D341Med (cell line): ENCODE results near the gene ODC1.

Experiments
- DNase-seq: peaks from one replicate; pipeline ENCODE4 v3.0.0; 2012; ENCODE audit warnings: low spot score

The ODC1 gene

DNA sequence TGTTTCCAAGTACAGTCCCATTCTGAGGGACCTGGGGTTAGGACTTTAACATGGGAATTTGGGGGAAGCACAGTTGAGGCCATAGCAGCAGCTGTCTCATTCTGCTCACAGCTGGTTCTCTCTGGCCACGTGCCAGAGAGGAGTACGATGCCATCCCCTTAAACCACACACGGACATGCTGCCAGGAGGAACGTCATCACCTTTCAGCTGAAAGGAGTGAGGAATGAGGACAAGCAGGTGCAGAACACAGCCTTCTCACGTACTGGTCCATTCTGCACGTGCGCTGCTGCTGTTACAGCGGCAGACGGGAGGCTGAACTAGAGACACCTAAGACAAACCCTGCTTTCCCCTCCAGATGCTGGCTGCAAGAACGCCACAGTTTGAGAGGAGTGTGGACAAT lies 33.5 kb downstream of the ODC1 start:
- DNase-seq: no peak

- no peak for DNase-seq
Observed at GRCh38 chr2:10413991-10414451, 34.1 kb downstream of the ODC1 start.

- no peak for DNase-seq
Observed at GRCh38 chr2:10413503-10413902, 34.6 kb downstream of the ODC1 start.

- DNase-seq: no peak
Observed at GRCh38 chr2:10412380-10412779, 35.7 kb downstream of the ODC1 start.

DNA sequence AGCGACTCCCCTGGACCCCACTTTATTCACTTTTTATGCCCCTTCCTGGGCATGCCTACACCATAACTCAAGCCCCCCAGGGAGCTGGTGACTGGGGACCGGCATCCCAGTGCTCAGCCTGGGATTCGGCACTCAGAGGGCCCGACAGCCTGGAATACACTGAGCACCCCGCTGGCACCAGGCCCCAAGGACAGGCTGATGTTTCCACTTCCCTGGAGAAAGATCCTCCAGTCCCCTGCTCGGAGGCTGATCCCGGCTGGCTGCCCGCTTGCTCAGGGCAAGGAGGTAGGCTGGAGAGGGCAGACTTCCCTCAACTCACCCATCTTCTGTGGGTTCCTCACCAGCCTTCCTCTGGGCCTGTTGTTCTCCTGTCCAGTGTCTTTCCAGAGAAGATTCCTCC lies 36.6 kb downstream of the ODC1 start:
- no peak for DNase-seq

GRCh38 chr2:10410823-10411437 lies 37.2 kb downstream of the ODC1 start:
- no peak for DNase-seq

DNA sequence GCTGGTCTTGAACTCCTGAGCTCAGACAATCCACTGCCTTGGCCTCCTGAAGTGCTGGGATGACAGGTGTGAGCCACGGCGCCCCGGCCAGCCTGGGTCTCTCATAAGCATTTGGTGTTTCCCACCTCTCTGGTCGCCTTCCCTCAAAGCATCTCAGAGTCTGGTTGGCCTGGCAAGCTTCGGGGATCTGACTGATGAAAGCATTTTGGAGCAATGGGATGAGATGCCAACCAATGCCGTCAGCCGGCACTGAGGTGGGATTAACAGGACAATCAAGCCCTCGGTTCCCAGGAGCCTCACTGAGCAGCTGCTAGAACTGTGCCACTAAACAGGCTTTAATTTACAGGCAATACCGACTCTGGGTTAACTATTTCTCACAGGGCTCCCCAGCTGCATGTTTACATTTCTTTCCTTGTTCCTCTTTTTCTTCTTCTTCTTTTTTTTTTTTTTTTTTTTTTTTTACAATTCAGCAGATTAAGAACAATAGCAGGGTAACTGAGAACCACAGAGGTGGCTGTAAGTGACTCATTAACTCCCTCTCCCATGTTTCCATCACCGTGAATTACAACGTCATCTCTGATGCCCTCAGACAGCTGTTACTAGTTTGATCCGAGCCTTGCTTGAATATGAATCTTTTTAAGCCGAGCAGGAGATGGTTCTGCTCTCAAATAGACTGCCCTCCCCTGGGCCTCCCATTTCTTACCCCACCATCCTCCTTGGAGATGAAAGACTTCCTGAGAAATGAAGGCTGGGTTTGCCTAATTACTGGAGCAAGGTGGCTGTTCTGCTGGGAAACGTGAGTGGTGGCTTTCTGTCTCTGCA lies 37.9 kb downstream of the ODC1 start:
- DNase-seq: peak; percentile 71

DNA sequence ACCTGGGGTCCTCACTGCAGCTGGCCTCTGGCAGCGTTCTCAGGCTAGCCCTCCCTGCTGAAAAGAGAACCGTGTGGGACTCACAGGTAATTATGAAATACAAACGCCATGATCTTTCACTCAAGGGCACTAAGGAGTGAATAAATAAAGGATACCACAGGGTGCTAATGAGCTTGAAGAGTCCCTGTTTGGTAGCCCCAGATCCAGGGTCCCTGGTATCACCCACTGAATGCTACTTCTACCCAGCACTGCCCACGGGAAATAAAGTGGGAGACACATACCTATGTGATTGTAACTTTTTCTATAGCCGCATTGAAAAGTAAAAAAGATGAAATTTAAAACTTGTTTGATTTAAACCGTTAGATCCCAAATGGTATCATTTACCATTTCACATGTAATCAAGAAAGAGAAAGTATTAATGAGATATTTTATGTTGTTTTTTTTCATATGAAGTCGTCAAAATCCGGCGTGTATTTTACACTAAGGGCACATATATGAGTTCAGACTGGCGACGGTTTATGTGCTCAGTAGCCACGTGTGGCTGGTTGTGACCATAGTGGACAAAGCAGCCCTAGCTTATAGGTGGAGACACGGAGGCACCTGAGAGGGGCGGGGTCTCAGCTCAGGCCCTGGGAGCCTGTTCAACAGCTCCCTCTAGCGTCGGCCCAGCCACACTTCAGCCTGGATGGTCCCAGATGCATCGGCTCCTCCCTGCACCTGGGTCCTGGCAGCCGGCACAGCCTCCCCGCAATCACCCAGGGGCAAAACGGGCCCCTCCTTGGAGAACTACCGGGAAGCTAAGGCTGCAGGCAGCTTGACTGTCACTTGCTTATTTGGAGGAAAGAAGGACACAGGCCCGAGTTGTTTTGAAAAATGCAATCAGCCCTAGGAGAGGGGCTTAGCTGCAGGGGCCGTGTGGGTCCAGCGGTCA lies 39.2 kb downstream of the ODC1 start:
- DNase-seq: peak; percentile 91

DNA sequence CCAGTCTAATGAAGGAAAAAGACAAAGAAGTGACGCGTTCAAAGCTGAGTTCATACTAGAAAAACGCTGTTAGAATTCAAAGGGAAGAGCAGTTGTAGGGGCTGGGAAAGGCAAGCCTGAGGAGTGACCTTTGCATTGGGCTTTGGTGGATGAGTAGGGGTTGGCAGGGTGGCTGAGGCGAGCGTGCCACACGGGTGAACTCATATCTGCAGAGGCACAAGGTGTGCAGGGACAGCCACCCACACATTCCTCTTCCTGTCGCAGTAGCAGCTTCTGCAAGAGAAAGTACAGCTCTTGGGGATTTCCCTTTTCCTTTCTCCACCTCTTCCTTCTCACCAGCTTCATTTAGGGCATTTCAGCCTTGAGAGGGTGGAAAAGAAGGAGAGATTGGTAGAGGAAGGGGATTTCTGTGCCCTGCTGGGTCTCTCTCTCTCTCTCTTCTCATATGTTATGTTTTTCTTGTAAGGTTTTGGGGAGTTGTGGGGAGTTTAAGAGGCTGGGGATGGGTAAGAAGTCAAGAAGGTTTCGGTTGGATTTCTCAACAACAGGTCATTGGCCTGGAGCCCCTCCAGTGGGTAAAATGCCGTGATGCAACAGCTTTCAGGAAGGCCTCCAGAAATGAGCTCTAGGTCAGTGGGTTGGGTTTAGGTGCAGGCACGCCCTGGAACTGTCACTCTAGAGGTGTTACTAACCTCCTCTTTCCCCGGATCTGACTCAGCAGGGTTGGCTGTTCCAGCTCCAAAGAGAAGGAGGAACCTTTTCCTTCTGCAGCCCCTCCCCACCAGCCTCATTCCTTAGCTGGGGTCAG lies 40.1 kb downstream of the ODC1 start:
- DNase-seq: no peak

- no peak for DNase-seq
Observed at GRCh38 chr2:10407432-10407831, 40.7 kb downstream of the ODC1 start.

GRCh38 chr2:10406491-10407188 lies 41.5 kb downstream of the ODC1 start:
- no peak for DNase-seq

- no peak for DNase-seq
Observed at GRCh38 chr2:10406016-10406415, 42.1 kb downstream of the ODC1 start.

GRCh38 chr2:10405448-10405847 lies 42.7 kb downstream of the ODC1 start:
- DNase-seq: no peak

GRCh38 chr2:10404324-10405143 lies 43.6 kb downstream of the ODC1 start:
- DNase-seq: no peak

GRCh38 chr2:10402653-10403215 lies 45.4 kb downstream of the ODC1 start:
- DNase-seq: no peak

GRCh38 chr2:10402062-10402585 lies 46.0 kb downstream of the ODC1 start:
- DNase-seq: no peak

DNA sequence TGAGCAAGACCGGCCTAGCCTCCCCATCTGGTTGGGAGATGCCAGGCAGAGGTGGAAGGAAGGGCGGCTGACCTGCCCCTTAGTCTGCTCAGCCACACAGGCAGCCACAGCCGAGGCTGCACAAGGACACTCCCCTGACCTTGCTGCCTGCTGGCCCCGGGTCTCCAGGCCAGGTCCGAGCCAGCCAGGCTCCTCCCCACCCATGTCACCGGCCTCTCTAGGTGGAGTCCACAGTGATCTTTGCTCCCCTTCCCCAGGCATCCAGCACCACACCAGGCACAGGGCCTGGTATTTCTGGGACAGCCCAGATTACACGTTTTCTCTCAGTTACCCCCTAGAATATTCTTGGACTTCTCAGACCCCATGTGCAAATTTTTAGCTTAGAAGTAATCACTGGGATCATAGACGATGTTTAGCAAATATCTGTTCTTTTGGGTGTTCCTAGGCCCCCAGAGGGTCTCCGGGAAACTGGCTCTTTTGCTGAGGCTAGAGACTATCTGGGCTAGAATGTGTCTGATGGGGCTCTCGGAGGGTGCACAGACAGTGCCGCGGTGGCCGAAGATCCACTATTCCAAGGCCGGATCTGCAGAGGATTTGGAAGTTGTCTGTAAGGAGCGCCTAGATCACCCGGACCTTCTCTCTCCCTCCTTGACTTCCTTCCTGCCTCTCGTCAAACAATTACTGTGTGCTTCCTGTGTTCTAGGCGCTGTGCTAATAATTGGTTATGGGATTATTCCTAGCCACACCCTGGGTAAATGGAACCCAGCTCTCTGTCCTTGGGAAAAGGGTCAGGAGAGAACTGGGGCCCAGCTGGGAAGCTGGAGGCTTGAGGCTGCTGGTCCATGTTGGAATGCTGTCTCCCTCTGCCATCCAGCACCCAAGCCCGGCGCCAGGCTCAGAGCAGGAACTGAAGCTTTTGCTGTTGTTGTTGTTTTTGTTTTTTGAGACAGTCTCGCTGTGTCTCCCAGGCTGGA lies 46.9 kb downstream of the ODC1 start:
- DNase-seq: no peak

DNA sequence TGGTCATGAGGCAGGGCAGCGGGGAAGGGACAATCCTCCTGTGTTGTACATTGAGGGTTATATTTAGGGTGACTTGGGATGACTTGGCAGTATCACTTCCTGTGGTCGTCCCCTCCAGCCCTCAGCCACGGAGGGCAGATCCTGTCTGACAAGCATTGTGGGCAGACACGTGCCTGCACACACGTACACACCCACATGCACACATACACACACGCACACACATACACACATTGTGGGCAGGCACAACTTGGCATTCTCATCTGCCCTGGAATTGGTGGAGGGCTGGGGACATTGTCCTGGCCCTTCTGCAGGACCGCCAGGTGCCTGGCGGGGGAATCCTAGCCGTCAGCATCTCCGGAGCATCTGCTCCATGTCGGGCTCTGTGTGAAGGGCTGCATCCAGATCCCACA lies 47.6 kb downstream of the ODC1 start:
- no peak for DNase-seq
